ENCODE data around the gene AKT1S1.
"Not testable (repeated sequence)": the region's sequence is repeated elsewhere in the genome, so short reads cannot be mapped to it uniquely, and the experiment has no call there.

The AKT1S1 gene

DNA sequence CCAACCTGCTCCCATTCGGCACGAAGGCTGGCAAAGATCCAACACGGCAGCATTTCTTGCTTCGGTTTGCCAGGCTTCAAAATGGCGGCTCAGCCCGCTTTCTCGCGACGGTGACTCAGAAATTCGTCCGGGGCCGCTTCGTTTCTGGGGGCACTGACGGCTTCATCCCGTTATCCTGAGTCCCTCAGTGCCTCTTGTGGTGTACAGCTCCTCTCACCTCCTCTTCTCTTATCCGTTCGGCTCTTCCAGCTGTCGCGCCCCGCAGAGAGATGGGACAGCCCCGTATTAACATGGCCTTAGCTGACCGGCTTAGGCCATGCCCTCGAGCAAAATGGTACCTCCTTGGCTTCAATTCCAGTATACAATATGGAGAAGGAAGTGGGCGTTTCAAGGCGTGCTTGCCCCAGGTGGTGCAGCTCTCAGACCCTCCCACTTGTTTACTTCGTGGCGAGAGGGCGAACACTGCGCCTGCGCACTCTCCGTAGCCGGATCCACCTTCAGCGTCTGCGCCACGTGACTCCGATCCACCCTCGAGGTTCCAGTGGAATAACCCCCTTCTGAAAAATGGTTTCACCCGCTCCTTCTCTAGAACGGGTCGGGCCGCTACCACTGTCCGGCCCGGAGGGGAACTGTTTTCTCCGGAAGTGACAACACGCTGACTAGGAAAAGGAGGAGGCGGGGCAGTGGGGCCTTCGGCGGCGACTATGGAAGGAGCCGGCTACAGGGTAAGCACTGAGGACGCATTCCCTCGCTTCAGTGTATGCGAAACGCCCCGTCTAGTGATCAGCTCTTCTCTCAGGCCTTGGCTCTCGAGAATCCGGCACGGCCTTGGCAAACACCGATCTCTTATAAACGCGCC, at the start of gene AKT1S1, which contains the start of gene TBC1D17:
Gene AKT1S1, minus strand, starts transcription at position 336 of the 859 bp plus-strand sequence. CDS start 4,060 bp downstream, outside the sequence.
Gene TBC1D17, plus strand, starts transcription at position 683 of the 859 bp plus-strand sequence. Its CDS starts 22 bp downstream, at position 705.
- DNase-seq: peak; percentile 97

DNA sequence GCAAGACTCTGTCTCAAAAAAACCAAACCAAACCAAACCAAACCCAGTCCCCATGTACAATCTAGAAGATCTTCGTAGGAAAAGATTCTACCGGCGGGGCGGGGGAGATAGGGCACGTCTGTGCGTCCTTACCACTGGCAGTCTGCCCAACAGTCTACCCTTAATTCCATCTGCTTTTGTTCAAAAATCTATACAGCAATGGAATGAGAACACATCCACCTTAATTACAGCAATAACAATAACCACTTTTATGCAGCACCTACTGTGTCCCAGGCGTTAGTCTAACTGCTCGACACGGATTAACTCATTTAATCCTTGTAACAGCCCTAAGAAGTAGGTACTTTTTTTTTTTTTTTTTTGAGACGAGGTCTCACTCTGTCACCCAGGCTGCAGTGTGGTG, 49.4 kb upstream of the AKT1S1 start:
- DNase-seq: no peak

- DNase-seq: no peak
These were observed 48.3 kb upstream of the AKT1S1 start for GRCh38 chr19:49925486-49925885.

DNA sequence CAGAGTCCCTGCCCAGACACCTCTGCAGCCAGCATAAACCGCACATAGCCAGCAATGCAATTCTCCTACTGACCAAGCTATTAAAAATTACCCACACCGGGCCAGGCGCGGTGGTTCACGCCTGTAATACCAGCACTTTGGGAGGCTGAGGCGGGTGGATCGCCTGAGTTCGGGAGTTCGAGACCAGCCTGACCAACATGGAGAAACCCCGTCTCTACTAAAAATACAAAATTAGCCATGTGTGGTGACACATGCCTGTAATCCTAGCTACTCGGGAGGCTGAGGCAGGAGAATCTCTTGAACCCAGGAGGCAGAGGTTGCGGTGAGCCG, 47.7 kb upstream of the AKT1S1 start:
- DNase-seq: not testable (repeated sequence)

DNA sequence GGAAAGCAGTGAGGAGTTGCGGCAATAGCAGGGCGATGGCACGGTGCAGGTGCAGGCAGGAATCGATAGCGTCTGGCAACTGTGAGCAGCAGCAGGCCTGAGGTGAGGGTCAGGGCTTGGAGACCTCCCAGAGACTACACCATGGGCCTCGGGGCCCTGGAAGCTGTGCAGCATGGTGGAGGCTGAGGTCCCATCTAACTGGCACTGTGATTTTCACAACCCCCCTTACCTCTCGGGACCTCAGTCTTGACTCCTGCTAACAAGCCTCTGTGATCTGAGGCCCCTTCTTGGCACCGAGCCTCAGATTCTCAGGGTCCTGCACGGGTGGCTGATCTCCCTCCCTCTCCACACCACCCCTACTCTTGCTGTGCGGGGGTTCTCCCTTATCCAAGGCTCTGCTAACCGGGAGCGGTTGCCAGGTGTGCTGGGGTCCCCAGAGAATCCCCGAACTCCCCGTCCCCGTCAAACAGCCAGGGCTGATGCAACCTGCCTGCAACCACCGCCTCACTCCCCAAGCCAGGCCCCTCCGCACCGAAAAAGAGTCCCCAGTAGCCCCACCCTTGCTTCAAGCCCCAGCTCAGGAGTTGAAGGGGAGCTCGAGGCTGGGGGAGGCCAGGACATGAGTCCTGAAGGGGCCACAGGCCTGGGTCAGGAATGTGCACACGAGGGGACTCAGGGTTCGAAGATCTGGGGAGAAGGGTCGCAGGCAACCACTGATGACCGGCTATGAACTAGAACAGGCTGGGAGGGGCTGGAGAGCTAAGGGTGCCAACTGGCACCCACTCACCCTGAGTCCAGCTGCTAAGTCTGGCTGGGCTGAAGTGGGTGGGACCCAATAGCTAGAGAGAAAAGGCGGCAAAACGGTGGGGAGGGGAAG, 47.1 kb upstream of the AKT1S1 start:
- no peak for DNase-seq

DNA sequence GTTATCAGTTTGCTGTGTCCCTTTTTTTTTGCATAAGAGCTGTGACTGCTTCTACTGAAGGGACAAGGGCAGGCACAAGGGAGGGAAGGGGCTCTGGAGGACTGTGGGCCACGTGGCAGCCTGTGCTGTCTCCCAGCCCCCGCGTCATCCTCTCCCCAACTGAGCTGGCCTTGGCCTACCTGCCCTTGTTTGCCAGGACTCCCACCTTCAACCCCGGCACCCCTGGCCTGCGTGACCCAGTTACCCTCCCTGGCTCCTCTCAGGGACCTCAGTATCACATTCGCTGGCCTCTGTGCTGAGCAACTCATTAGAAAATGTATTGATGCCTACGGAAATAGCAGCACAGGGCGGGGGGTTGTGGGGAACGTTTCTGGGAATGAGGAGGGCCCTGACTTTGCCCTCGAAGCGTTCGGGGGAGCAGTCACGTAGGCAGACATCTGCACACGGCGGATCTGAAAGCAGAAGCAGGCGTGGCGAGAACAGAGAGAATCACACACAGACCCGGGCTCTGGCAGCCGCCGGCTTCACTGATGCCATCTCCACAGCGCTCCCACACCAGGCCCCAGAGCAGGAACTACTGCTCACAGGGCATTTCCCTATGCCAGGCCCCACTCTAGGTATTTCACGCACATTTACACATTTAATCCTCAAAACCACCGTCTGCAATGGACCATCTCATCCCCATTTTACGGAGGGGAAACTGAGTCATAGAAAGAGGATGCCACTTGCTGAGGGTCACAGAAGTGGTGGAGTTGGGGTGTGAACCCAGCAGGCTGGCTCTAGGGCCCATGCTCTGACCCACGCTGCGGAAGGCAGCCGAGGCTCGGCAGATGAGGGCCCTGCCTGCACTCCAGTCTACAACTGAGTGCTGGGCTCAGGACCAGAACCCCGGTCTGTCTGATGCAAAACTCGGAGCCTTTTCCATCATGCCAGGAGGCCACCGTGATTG, 46.2 kb upstream of the AKT1S1 start:
- DNase-seq: no peak

- DNase-seq: peak; percentile 56
These were observed 45.0 kb upstream of the AKT1S1 start for GRCh38 chr19:49921871-49922795.

- no peak for DNase-seq
These were observed 43.6 kb upstream of the AKT1S1 start for GRCh38 chr19:49920624-49921363.

DNA sequence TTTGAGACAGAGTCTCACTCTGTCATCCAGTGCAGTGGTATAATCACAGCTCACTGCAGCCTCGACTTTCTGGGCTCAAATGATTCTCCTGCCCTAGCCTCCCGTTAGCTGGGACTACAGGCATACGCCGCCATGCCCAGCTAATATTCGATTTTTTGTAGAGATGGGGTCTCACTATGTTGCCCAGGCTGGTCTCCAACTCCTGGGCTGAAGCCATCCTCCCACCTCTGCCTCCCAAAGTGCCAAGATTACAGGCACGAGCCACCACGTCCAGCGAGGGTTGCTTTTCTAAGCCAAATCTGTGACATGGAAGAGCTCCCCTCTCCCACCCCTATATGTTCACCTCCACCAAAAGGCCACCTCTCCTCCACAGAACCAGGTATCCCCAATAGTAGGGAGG, 40.9 kb upstream of the AKT1S1 start:
- no peak for DNase-seq

- no peak for DNase-seq
These were observed 39.9 kb upstream of the AKT1S1 start for GRCh38 chr19:49916839-49917733.

- no peak for DNase-seq
These were observed 38.1 kb upstream of the AKT1S1 start for GRCh38 chr19:49915271-49915670.

GRCh38 chr19:49913720-49914119, 36.6 kb upstream of the AKT1S1 start:
- no peak for DNase-seq

DNA sequence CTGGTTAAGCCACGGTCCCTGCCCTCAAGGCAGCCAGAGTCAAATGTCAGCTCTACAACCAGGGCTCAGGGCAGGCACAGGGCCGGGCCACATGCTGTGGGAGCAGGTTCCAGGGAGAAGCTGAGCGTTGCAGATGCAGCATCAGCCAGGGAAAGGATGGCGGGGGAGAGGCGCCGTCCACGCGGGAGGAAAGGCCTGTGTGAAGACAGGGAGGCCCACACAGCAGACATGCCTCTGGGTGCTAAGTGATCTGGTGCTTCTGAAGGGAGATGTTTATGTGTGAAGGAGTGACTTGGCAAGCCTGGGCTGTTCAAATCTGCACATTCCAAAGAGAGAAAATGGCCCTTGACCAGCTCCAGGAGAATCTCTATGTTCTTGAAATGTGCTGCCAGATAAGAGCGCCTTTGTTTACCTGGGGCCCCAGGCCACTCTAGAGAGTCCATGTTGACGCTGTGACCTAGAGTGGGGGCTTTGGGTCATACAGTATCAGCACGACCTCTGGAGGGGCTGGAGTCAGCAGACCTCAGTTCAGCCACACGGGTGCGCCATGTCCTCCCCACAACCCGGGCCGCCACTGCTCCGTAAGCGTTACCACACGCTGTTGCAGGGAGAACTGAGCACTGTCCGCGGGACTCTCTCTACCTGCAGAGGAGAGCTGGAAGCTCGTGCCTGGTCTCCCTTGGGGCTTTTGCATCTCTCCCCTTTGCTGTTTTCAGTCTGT, 36.0 kb upstream of the AKT1S1 start:
- DNase-seq: no peak

DNA sequence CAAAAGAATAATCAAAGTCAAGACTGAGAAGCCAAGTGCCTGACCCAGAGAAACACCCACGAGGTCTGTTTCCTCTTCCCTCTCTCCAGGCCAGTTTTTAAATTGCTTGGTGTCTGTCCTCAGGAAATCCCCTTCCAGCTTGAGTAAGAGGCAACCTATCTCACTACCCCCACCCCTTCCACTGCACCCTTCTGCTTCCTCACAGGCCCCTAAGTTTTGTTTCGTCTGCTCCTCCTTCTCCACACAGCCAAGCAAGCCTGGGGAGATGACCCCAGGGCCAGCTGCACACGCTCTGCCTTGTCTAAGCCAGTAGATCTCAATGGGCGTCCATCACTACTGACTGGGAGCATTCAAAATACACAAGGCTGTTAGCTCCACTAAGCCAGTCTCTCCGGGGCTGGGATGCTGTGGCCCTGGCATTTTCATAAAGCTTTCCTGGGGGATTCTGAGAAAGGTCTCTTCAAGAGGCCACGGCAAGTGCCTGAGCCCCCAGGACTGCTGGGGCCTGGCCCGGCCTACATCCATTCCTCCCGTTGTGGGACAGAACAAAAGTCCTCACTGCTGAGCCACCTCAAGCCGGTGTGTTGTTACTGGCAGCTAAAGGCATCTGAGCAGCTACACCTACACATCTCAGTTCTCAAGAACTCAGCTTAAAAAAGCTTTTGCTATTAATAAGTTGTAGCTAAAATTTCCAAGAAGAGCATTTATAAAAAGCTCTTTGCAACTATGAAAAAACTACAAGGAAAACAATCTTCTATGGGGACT, 34.4 kb upstream of the AKT1S1 start:
- DNase-seq: peak; percentile 60

- DNase-seq: no peak
These were observed 33.0 kb upstream of the AKT1S1 start for GRCh38 chr19:49910179-49910578.

DNA sequence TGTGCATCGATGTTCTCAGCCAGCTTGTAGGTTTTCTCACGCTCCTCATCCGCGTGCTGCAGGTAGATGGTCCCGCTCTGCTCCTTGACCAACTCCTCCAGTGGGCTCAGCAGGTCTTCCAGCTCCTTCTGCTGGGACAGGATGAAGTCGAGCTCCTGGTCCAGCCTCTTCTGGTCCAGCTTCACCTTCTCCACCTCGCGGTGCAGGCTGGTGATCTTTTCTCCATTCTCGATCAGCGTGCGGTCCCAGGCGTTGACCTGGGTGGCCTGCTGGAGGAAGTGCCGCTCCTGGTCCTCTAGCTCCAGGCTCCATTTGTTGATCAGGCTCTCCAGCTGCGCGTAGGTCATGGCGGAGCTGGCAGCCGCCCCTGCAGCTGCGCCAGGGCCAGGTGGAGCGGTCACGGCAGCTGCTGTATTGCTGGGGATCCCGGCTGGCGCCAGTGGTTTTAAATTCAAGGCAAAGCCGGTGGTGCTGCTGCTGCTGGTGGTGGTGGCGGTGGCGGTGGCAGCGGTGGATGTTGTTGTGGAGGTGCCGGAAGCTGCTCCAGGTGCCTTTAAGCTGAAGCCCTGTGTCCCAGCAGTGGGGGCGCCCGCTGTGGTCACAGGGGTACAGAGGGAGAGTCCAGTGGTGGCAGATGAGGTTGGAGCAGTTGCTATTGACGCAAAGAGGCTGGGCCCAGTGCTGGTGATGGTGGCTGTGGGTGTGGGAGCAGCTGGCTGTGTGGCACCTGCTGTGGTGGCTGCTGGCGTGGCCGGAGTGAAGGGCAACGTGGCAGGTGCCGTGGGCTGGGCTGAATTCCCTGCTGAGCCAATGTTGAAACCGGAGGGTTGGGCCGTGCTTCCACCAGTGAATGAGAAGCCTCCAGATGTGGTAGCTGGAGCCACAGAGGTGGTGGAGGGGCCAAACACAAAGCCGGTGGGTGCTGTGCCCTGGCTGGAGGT, 31.6 kb upstream of the AKT1S1 start:
- no peak for DNase-seq
